BE2C (cell line): ENCODE measurements around the gene PPIB.

Source experiments
- DNase-seq: peaks from one replicate; pipeline ENCODE4 v3.0.0-alpha.2; 2020
- H3K27me3 ChIP-seq: fragments of 250-450 bp; sonication (Bioruptor Pico); 2 replicates; pipeline ENCODE4 v1.5.1; 2020; ENCODE audit warnings: mild to moderate bottlenecking
- H3K36me3 ChIP-seq: fragments of 250-450 bp; sonication (Bioruptor Pico); 2 replicates; pipeline ENCODE4 v1.5.1; 2020; ENCODE audit warnings: mild to moderate bottlenecking
- H3K4me1 ChIP-seq: fragments of 250-450 bp; sonication (Bioruptor Pico); 2 replicates; pipeline ENCODE4 v1.5.1; 2020
- H3K4me3 ChIP-seq: 2 replicates; pipeline ENCODE4 v1.5.1; 2011; ENCODE audit warnings: low read depth, low read length
- H3K9me3 ChIP-seq: fragments of 250-450 bp; sonication (Bioruptor Pico); 2 replicates; pipeline ENCODE4 v1.5.1; 2020
- TF ChIP-seq, protein P1 (sequence below): IDR thresholded peaks from 2 replicates; pipeline ENCODE4 v1.5.1; 2012; ENCODE audit warnings: mild to moderate bottlenecking, low read depth, low read length

The PPIB gene

DNA sequence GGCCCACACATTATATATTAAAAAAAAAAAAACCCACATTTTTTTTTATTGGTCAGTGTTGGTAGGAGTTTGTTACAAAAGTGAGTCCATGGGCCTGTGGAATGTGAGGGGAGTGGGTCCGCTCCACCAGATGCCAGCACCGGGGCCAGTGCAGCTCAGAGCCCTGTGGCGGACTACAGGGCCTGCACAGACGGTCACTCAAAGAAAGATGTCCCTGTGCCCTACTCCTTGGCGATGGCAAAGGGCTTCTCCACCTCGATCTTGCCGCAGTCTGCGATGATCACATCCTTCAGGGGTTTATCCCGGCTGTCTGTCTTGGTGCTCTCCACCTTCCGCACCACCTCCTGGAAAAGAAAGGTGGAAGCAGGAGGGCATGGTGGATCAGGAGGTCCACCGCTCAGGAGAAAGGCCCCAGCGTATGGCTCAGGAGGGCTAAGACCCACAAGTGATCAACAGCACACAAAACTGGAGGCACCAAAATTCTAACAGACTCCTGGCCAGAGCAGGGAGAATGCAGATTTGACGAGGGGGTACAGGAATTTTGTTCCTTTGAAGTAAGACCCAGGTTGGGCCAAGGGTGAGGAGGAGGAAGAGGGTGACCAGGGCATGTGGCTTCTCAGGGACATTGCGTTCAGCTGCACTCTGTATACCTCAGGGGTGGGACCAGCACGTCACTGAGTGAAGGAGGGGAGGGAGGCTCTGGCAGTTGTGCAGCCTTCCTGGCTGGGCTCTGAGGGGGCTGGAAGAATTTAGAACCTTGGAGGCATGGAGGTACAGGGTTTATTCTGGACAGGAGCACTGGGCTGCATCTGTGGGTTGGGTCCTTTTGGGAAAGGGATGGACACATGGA lies 6.8 kb downstream of the PPIB start:
- H3K27me3 ChIP-seq, result peaks cover 13% of the 10 kb centered on the region
- TF ChIP-seq, protein P1, sequence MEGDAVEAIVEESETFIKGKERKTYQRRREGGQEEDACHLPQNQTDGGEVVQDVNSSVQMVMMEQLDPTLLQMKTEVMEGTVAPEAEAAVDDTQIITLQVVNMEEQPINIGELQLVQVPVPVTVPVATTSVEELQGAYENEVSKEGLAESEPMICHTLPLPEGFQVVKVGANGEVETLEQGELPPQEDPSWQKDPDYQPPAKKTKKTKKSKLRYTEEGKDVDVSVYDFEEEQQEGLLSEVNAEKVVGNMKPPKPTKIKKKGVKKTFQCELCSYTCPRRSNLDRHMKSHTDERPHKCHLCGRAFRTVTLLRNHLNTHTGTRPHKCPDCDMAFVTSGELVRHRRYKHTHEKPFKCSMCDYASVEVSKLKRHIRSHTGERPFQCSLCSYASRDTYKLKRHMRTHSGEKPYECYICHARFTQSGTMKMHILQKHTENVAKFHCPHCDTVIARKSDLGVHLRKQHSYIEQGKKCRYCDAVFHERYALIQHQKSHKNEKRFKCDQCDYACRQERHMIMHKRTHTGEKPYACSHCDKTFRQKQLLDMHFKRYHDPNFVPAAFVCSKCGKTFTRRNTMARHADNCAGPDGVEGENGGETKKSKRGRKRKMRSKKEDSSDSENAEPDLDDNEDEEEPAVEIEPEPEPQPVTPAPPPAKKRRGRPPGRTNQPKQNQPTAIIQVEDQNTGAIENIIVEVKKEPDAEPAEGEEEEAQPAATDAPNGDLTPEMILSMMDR, result no peak
- no peaks in the 10 kb centered on the region for H3K9me3 ChIP-seq
- peaks cover 53% of the 10 kb centered on the region for H3K36me3 ChIP-seq
- DNase-seq, result no peak
- no peak overlapping the region for H3K4me3 ChIP-seq
- H3K4me1 ChIP-seq, result no peaks in the 10 kb centered on the region

- Histone ChIP-seq H3K27me3 (peaks cover 13% of the 10 kb centered on the region), H3K4me1 (no peaks in the 10 kb centered on the region), H3K4me3 (peak overlapping the region; percentile 32), H3K9me3 (no peaks in the 10 kb centered on the region), H3K36me3 (peaks cover 30% of the 10 kb centered on the region)
- TF ChIP-seq, protein P1, result peak; percentile 97
- DNase-seq, result peak; percentile 94
Measured at GRCh38 chr15:64153480-64154367, 9.1 kb downstream of the PPIB start.

DNA sequence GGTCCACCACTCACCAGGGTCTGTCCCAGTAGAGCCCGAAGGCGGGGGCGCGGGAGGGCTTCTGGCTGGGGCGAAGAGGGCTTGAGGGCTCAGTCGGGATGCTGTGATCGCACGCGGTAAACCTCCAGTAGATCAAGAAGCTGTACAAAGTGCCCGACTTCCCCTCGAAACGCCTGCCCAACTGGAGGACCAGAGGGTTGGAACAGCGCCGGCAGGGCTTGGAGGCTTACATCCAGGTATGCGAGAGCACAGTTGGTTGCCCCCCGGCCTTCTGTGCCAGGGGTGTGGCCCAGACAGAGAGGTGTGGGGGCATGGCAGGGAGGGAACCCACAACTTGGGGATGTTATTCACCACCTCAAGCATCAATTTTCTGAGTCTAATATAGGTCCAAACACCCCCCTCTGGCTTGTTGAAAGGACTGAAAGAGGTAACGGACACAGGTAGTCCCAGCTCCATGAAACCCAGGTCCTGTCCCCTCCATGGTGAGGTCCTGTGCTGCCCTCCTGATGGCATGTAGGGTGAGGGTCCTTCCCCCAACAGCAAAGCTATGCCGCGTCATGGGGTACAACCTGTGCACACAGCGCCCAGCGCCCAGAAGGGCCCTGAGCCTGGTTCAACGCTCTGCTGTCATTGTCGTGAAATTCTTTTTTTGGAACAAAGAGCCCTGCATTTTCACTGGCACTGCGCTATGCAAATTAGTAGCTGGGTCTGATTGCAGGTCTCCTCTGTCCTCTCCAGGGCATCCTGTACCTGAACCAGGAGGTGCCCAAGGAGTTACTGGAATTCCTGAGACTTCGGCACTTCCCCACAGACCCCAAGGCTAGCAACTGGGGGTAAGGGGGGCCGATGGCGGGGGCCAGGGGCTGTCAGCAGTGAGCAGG lies 10.1 kb downstream of the PPIB start:
- H3K36me3 ChIP-seq, result peaks cover 20% of the 10 kb centered on the region
- DNase-seq, result peak; percentile 33
- peaks cover 13% of the 10 kb centered on the region for H3K27me3 ChIP-seq
- no peaks in the 10 kb centered on the region for H3K9me3 ChIP-seq
- H3K4me3 ChIP-seq, result peak overlapping the region; percentile 69
- TF ChIP-seq, protein P1, result no peak
- H3K4me1 ChIP-seq, result no peaks in the 10 kb centered on the region

DNA sequence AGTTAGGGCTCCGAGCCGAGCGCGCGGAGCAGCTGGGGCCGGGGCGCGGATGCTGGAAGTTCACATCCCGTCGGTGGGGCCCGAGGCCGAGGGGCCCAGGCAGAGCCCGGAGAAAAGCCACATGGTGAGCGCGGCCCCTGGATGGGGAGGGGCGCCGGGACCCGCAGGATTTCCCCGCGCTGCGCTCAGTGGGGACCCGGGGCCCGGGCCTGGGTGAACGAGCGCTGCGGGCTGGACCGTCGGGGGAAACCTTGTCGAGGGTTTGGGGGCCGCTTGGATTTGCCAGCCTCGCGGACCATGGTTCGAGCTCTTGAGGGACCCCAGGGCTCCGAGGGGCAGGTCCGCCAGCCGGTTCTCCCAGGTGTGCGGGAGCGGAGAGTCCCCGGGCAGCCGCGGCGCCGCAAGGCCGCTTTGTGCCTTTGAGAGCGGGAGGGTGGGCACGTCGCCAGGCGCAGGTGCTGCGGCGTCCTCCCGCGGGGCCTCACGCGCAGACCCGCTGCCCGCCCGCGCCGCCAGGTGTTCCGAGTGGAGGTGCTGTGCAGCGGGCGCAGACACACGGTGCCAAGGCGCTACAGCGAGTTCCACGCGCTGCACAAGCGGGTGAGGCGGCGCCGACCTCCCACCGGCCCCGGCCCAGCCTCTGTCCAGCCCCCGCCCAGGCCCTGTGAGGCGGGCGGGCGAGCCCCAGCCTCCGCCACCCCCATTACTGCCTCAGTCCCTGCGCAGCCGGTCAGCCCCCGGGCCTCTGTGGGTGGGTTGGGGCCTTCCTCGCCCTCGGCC lies 10.9 kb downstream of the PPIB start, which contains the start of gene SNX22:
TSS of gene SNX22 (plus strand) at position 5 of the 780 bp plus-strand sequence. CDS start at position 50, 45 bp downstream.
- peak within 1 kb of the TSS; percentile 69 for H3K4me3 ChIP-seq
- H3K9me3 ChIP-seq, result no peaks in the 10 kb centered on the region
- no peak for DNase-seq
- H3K36me3 ChIP-seq, result peaks cover 11% of the 10 kb centered on the region
- H3K4me1 ChIP-seq, result peaks cover 4% of the 10 kb centered on the region; the same call in 1 of the 2 replicates
- TF ChIP-seq, protein P1, result no peak
- peaks cover 13% of the 10 kb centered on the region for H3K27me3 ChIP-seq

DNA sequence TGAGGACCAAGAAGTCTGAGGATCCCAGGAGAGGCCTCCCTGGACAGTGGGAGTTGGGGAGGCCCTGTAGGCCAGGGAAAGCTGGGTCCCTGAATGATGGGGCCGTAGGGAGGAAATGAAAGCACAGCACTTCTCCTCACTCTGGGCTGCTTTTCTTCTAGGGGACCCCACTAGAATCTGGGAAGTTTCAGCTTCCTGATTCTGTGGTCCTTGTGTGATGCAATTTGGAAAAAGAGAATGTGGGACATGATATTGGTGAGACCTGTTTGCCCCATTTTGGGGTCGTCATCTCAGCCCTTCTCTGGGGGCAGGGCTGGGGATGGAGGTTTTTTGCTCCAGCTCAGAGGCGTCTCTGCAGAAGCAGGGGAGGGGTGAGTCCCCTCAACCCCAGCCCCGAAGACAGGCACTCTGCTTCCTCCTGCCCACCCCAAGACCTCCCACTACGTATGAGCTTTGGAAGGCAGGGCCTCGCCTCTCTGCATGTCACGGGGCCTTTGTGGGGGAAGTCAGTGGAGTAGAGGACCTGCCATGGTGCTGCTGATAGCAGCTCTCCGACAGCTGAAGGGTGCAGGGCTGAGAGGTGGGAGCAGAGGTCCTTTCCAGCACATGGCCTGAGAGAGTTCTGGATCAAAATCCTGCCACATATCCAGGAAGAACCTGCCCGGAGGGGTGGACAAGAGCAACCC lies 12.8 kb downstream of the PPIB start:
- Histone ChIP-seq H3K27me3 (peaks cover 13% of the 10 kb centered on the region), H3K36me3 (no peaks in the 10 kb centered on the region; the same call in 1 of the 2 replicates), H3K9me3 (no peaks in the 10 kb centered on the region)

More for the DNA sequence above, 12.8 kb downstream of the PPIB start:
- no peak for DNase-seq
- Histone ChIP-seq H3K4me3 (no peak overlapping the region), H3K4me1 (peaks cover 11% of the 10 kb centered on the region)
- TF ChIP-seq, protein P1, result no peak
